GM19467 (cell line): Measurements from ENCODE around the gene RAD51B.

Source experiments
- ATAC-seq: cut with Tn5 transposase; IDR thresholded peaks from one replicate; pipeline ENCODE4 v1.9.1; 2021; ENCODE audit warnings: mild to moderate bottlenecking, moderate library complexity; ENCODE audit not compliant: unreplicated experiment

Gene RAD51B

GRCh38 chr14:68446243-68447040 lies 626.9 kb downstream of the RAD51B start:
- no peak for ATAC-seq

DNA sequence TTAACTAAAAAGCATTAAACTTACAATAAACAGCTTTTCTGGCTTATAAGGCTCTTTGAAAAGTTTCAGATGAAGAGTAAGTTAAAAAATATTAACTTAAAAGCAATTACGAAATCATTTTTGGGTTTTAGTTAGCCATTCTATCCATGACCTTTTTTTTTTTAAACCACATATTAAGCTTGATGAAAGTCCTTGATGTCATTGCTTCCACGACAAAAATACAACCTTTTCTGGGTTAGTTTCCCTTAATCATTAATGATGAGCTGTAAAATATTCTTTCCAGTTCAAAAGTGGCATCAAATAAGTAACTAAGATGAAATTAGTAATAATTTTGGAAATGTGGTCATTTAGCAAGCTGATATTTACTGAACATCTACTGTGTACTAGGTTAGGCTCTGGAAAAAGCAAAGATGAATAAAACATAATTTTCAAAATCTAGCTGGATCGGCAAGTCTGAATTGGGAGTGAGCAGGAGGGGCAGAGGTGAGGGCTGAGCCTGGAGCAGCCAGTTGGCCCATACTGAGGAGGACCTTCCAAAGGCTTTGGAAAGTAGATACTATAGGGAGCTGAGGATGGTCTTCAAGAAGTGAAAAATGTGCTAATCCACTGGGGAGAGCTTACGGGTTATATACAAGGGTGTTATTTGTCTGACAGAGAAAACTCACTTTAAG lies 628.1 kb downstream of the RAD51B start:
- ATAC-seq, result no peak

DNA sequence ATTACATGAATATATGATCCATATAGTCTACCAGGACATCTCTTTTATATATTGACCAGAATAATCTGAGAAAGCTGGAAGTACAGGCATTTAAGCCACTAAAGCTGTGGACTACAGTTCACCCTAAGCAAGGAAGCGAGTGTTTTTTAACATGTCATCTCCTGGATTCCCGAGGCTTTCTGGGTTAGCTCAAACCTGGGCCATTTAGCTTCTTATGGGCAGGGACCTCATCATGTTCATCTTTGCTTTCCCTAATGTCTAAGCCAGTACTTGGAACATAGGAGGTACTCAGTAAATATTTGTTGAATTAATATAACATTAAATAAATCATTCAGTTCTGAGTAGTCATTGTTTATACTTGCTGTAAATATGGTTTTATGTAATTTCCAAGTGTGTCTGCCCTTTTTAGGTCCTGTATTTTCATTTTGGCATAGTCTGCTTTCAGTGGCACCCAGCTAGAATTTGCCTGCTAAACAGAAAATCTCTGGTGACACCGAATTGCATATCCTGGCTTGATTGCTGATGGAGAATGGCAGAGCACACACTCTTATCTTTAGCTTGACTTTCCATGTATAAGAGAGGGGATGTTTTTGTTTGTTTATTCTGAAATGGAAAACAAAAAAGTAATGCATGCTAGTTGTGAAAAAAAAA lies 628.8 kb downstream of the RAD51B start:
- no peak for ATAC-seq

GRCh38 chr14:68449561-68450181 lies 630.1 kb downstream of the RAD51B start:
- no peak for ATAC-seq

- no peak for ATAC-seq
Measured at GRCh38 chr14:68450391-68451120, 631.0 kb downstream of the RAD51B start.

GRCh38 chr14:68451696-68452373 lies 632.3 kb downstream of the RAD51B start:
- no peak for ATAC-seq

- ATAC-seq, result no peak
Measured at GRCh38 chr14:68458253-68458652, 638.7 kb downstream of the RAD51B start.

GRCh38 chr14:68458840-68459469 lies 639.4 kb downstream of the RAD51B start:
- ATAC-seq, result no peak

- ATAC-seq, result no peak
Measured at GRCh38 chr14:68459480-68460136, 640.0 kb downstream of the RAD51B start.

DNA sequence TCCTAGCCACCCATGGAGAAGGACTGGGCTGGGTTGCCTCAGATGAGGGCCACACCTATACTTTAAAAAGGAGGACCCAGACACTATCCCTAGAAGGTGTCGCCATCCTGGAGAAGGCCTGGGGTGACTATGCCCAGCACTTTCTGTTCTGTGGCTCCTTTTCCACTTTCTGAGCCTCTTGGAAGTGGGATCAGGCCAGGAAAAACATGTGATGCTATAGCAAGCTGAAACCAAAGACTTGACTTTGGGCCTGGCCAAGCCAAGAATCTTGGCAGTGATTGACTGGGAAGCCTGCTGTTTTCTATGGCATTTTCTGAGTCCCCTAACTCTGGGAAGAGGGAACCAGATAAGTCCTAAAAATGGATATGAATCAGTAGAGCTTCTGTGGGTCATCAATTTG lies 641.0 kb downstream of the RAD51B start:
- ATAC-seq, result no peak

DNA sequence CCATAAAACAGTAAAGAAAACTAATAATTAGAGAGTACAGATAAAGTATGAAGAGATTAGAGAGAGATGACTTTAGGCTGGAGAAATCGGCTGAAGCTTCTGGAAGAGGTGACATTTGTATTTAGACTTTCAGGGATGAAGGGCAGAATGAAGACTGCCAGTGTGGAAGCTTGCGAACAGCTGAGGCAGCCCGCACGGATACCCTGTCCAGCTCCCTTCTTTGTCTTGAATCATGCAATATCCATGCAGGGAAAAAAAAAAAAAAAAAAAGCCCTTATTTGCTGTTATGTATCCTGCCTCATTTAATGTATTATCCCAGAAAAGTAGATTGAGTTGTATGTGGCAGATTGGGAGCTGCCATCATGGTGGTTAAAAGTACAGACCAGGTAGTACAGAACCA lies 641.5 kb downstream of the RAD51B start:
- ATAC-seq, result no peak

GRCh38 chr14:68462683-68463082 lies 643.1 kb downstream of the RAD51B start:
- ATAC-seq, result no peak

DNA sequence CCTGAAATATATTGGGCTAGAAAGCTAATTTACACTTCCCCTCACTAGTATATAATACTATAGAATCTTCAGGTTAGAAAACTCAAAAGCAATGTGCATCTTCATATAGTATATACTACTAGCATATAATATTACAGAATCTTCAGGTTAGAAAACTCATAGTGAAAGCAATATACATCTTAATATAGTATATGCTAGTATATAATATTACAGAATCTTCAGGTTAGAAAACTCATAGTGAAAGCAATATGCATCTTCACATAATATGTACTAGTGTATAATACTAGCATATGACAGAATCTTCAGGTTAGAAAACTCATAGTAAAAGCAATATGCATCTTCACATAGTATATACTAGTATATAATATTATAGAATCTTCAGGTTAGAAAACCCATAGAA lies 643.7 kb downstream of the RAD51B start:
- ATAC-seq, result no peak

GRCh38 chr14:68463705-68464374 lies 644.3 kb downstream of the RAD51B start:
- ATAC-seq, result no peak

GRCh38 chr14:68464711-68465110 lies 645.1 kb downstream of the RAD51B start:
- no peak for ATAC-seq

- ATAC-seq, result no peak
Measured at GRCh38 chr14:68466491-68466977, 647.0 kb downstream of the RAD51B start.

- no peak for ATAC-seq
Measured at GRCh38 chr14:68467425-68467824, 647.8 kb downstream of the RAD51B start.

DNA sequence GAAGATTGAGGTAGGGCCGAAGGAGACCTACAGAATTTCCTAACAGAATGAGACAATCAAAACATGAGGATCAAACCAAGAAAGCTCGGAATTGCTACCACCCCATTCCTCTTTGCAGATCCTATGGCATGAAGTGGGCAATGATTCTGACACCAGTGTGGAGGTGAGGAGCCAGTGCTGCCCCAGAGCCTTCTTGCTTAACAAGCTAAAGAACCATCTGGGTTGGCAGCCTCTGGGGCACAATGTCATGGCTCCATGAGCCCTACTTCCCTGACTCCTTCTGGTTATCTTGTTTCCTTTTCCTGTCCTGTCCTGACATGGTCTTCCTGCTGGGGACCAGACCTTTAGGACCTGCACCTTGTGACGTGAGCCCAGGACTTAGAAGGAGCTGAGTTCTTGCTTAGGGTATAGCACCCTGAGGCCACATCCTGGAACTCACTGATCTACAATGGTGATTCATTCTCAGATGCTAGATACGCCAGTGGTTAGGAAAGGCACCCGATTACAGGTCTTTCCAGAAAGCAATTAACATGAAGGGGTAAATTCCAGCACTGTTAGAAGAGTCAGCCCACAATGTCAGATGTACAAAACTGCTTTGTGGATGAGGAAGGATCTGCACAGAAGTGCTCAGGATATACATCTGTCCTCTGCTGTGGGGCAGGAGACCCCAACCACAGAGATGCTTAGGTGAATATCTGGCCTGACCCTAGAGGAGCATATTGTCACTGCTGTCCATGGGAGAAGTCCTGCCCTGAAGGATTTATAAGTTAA lies 649.0 kb downstream of the RAD51B start:
- no peak for ATAC-seq
